SK-N-SH (cell line): Measurements from ENCODE around the gene ZNF311. TPM values are rescaled to one million over a fixed set of nuclear protein-coding genes. Genes with fewer than 3 reads are reported as not detected.

Experiments used
- CTCF ChIA-PET: fragments of 300-600, 350-600 bp; formaldehyde crosslinking; extraction: SDS; loops from one replicate; lab custom pipeline; 2021; lab: Yijun Ruan, JAX
- POLR2A ChIA-PET: fragments of 350-600 bp; sonication (Branson Sonifier 250); formaldehyde crosslinking; extraction: SDS; loops from one replicate; lab custom pipeline; 2020; ENCODE audit warnings: antibody characterized with exemption, inconsistent platforms; lab: Yijun Ruan, JAX
- DNase-seq: peaks from one replicate; pipeline ENCODE4 v3.0.0; 2012
- H2AFZ ChIP-seq: fragments of 200-600 bp; sonication (generic); 2 replicates; pipeline ENCODE4 v1.8.1; 2016; ENCODE audit warnings: antibody characterized with exemption, mild to moderate bottlenecking, low read depth
- H3F3A ChIP-seq: fragments of 200-600 bp; sonication (generic); replicated peaks from 2 replicates; pipeline ENCODE3; 2016; ENCODE audit warnings: antibody characterized with exemption, mild to moderate bottlenecking; ENCODE audit not compliant: insufficient read depth
- H3K27ac ChIP-seq, 2 experiments: fragments of 200-500 bp in 1 of 2; fragments of 200-600 bp in 1 of 2; sonication (Bioruptor generic) in 1 of 2; sonication (generic), shearing (Covaris generic) in 1 of 2; 2 replicates each; pipeline versions ENCODE4 v1.5.1 to v1.6.1; 2014 to 2016; ENCODE audit warnings: low read depth in 2 of 2, inconsistent platforms in 1 of 2, low read length in 1 of 2, mild to moderate bottlenecking in 1 of 2, mixed read lengths in 1 of 2
- H3K27me3 ChIP-seq: fragments of 200-600 bp; sonication (generic), shearing (Covaris generic); 2 replicates; pipeline ENCODE4 v1.6.1; 2016; ENCODE audit warnings: mixed run types; ENCODE audit not compliant: insufficient read depth
- H3K36me3 ChIP-seq, 2 experiments: fragments of 200-500 bp in 1 of 2; fragments of 200-600 bp in 1 of 2; sonication (Bioruptor generic) in 1 of 2; sonication (generic) in 1 of 2; replicated peaks in 1 of 2; 2 replicates each; pipeline versions ENCODE3 to v1.5.1; 2014 to 2016; ENCODE audit warnings: low read length in 1 of 2, mild to moderate bottlenecking in 1 of 2; ENCODE audit not compliant: insufficient read depth in 2 of 2, control insufficient read depth in 1 of 2
- H3K4me1 ChIP-seq, 2 experiments: fragments of 200-500 bp in 1 of 2; fragments of 200-600 bp in 1 of 2; sonication (Bioruptor generic) in 1 of 2; sonication (generic), shearing (Covaris generic) in 1 of 2; 2 replicates each; pipeline versions ENCODE4 v1.5.1 to v1.6.1; 2014 to 2016; ENCODE audit warnings: low read depth in 1 of 2, low read length in 1 of 2, mixed run types in 1 of 2; ENCODE audit not compliant: insufficient read depth in 2 of 2, control insufficient read depth in 1 of 2
- H3K4me2 ChIP-seq: fragments of 200-600 bp; sonication (generic), shearing (Covaris generic); 2 replicates; pipeline ENCODE4 v1.6.1; 2017; ENCODE audit warnings: mixed run types
- H3K4me3 ChIP-seq, 2 experiments: fragments of 200-500 bp in 1 of 2; fragments of 200-600 bp in 1 of 2; sonication (Bioruptor generic) in 1 of 2; sonication (generic), shearing (Covaris generic) in 1 of 2; 2 replicates each; pipeline versions ENCODE4 v1.5.1 to v1.8.1; 2014 to 2016; ENCODE audit warnings: low read depth in 2 of 2, inconsistent platforms in 1 of 2, low read length in 1 of 2, mild to moderate bottlenecking in 1 of 2, mixed read lengths in 1 of 2, moderate library complexity in 1 of 2
- H3K79me2 ChIP-seq: fragments of 200-600 bp; sonication (generic); 2 replicates; pipeline ENCODE4 v1.8.1; 2017; ENCODE audit warnings: mild to moderate bottlenecking; ENCODE audit not compliant: insufficient read depth
- H3K9ac ChIP-seq: fragments of 200-600 bp; sonication (generic); 2 replicates; pipeline ENCODE4 v1.6.1; 2017; ENCODE audit warnings: mixed run types
- H3K9me2 ChIP-seq: fragments of 200-600 bp; sonication (generic); 2 replicates; pipeline ENCODE4 v1.6.1; 2017; ENCODE audit warnings: mixed run types
- H3K9me3 ChIP-seq: fragments of 200-600 bp; sonication (generic); 2 replicates; pipeline ENCODE4 v1.6.1; 2017; ENCODE audit warnings: mixed run types, mild to moderate bottlenecking, moderate library complexity
- H4K20me1 ChIP-seq: fragments of 200-600 bp; sonication (generic); 2 replicates; pipeline ENCODE4 v1.6.1; 2017; ENCODE audit warnings: mild to moderate bottlenecking, mixed run types; ENCODE audit not compliant: insufficient read depth
- EZH2phosphoT487 ChIP-seq: fragments of 200-600 bp; sonication (generic); IDR thresholded peaks from 2 replicates; pipeline ENCODE4 v1.6.1; 2017; ENCODE audit warnings: low read depth, mixed run types, mild to moderate bottlenecking, antibody characterized with exemption, moderate library complexity, borderline replicate concordance
- FOXM1 ChIP-seq: IDR thresholded peaks from 2 replicates; pipeline ENCODE4 v1.4.0; 2012; ENCODE audit warnings: low read depth, mild to moderate bottlenecking
- GATA2 ChIP-seq: sonication (generic); formaldehyde crosslinking; IDR thresholded peaks from 2 replicates; pipeline ENCODE4 v1.5.0; 2020; ENCODE audit warnings: mild to moderate bottlenecking, missing genetic modification reagents
- JUND ChIP-seq: IDR thresholded peaks from 2 replicates; pipeline ENCODE4 v1.4.0; 2012
- MEF2A ChIP-seq: IDR thresholded peaks from 2 replicates; pipeline ENCODE4 v1.4.0; 2012; ENCODE audit warnings: low read depth, borderline replicate concordance
- NFIC ChIP-seq: IDR thresholded peaks from 2 replicates; pipeline ENCODE4 v1.4.0; 2012; ENCODE audit warnings: borderline replicate concordance
- POLR2AphosphoS5 ChIP-seq: IDR thresholded peaks from 2 replicates; pipeline ENCODE4 v1.6.1; 2012; ENCODE audit warnings: low read depth, low read length
- RAD21 ChIP-seq: IDR thresholded peaks from 2 replicates; pipeline ENCODE4 v1.6.1; 2012; ENCODE audit warnings: mild to moderate bottlenecking, low read length
- RCOR1 ChIP-seq: fragments of 150-350 bp; IDR thresholded peaks from 2 replicates; pipeline ENCODE4 v1.6.1; 2017; ENCODE audit warnings: antibody characterized with exemption, low read length
- RXRA ChIP-seq: IDR thresholded peaks from 2 replicates; pipeline ENCODE4 v1.4.0; 2012; ENCODE audit warnings: low read depth, mild to moderate bottlenecking, borderline replicate concordance
- SIN3A ChIP-seq: IDR thresholded peaks from 2 replicates; pipeline ENCODE4 v1.6.1; 2012; ENCODE audit warnings: low read depth, mild to moderate bottlenecking, low read length, moderate library complexity, borderline replicate concordance
- TEAD4 ChIP-seq: IDR thresholded peaks from 2 replicates; pipeline ENCODE4 v1.4.0; 2012; ENCODE audit warnings: mild to moderate bottlenecking, borderline replicate concordance; ENCODE audit not compliant: insufficient read depth
- WGBS: methylation state at CpG from one replicate; pipeline ENCODE4 v1.1.6; 2017; ENCODE audit warnings: low lambda C conversion rate; 5-methylcytosine and 5-hydroxymethylcytosine counted together
- polyA plus RNA-seq, 3 experiments: library from polyadenylated mRNA; depleted of rRNA; stranded (reverse); fragments of >200 nt; gene quantifications; 2 replicates each; pipeline ENCODE4 v1.2.3, GENCODE V29; 2012
- TF ChIP-seq, protein P1 (sequence below): IDR thresholded peaks from 2 replicates; pipeline ENCODE4 v1.6.1; 2012; ENCODE audit warnings: mild to moderate bottlenecking, low read depth, low read length, moderate library complexity
- TF ChIP-seq, protein P2 (sequence below): fragments of 150-350 bp; IDR thresholded peaks from 2 replicates; pipeline ENCODE4 v1.6.1; 2016; ENCODE audit warnings: mild to moderate bottlenecking, low read depth, low read length

Gene ZNF311
- polyA plus RNA-seq, 1 of the 3 experiments (the other 2 are of a cell fraction), result 0.16 TPM

- Histone ChIP-seq H3K9ac (no peak overlapping the region), H3K4me2 (no peak overlapping the region), H3K4me1 (peaks cover 0 to 5% of the 10 kb centered on the region in 2 experiments; a peak in 1 of 4 replicates), H3K79me2 (no peaks in the 10 kb centered on the region), H2AFZ (no peak overlapping the region), H3K9me3 (no peaks in the 10 kb centered on the region), H3K27me3 (no peaks in the 10 kb centered on the region), H3K36me3 (no peaks in the 10 kb centered on the region), H3K4me3 (no peak overlapping the region), H4K20me1 (no peaks in the 10 kb centered on the region), H3K9me2 (no peaks in the 10 kb centered on the region), H3F3A (peaks cover 23% of the 10 kb centered on the region), H3K27ac (no peak overlapping the region)
- DNase-seq, result no peak
- ChIA-PET POLR2A (no interaction called here), CTCF (no interaction called here)
- WGBS, result 95% methylated on average over 2 of the region's 2 CpGs
- TF ChIP-seq MEF2A (no peak), SIN3A (no peak), RAD21 (no peak), RXRA (no peak), JUND (no peak), FOXM1 (no peak), NFIC (no peak), POLR2AphosphoS5 (no peak), GATA2 (CRISPR knock-in tag) (no peak), EZH2phosphoT487 (no peak), TEAD4 (no peak)
- TF ChIP-seq, protein P1, sequence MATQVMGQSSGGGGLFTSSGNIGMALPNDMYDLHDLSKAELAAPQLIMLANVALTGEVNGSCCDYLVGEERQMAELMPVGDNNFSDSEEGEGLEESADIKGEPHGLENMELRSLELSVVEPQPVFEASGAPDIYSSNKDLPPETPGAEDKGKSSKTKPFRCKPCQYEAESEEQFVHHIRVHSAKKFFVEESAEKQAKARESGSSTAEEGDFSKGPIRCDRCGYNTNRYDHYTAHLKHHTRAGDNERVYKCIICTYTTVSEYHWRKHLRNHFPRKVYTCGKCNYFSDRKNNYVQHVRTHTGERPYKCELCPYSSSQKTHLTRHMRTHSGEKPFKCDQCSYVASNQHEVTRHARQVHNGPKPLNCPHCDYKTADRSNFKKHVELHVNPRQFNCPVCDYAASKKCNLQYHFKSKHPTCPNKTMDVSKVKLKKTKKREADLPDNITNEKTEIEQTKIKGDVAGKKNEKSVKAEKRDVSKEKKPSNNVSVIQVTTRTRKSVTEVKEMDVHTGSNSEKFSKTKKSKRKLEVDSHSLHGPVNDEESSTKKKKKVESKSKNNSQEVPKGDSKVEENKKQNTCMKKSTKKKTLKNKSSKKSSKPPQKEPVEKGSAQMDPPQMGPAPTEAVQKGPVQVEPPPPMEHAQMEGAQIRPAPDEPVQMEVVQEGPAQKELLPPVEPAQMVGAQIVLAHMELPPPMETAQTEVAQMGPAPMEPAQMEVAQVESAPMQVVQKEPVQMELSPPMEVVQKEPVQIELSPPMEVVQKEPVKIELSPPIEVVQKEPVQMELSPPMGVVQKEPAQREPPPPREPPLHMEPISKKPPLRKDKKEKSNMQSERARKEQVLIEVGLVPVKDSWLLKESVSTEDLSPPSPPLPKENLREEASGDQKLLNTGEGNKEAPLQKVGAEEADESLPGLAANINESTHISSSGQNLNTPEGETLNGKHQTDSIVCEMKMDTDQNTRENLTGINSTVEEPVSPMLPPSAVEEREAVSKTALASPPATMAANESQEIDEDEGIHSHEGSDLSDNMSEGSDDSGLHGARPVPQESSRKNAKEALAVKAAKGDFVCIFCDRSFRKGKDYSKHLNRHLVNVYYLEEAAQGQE, result no peak
- TF ChIP-seq, protein P2, sequence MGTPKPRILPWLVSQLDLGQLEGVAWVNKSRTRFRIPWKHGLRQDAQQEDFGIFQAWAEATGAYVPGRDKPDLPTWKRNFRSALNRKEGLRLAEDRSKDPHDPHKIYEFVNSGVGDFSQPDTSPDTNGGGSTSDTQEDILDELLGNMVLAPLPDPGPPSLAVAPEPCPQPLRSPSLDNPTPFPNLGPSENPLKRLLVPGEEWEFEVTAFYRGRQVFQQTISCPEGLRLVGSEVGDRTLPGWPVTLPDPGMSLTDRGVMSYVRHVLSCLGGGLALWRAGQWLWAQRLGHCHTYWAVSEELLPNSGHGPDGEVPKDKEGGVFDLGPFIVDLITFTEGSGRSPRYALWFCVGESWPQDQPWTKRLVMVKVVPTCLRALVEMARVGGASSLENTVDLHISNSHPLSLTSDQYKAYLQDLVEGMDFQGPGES, result no peak
Measured at GRCh38 chr6:28979679-28980078, 25.4 kb downstream of the ZNF311 start.

GRCh38 chr6:28978959-28979561, 26.1 kb downstream of the ZNF311 start:
- Histone ChIP-seq H2AFZ (no peak overlapping the region), H3K36me3 (no peaks in the 10 kb centered on the region), H3K79me2 (no peaks in the 10 kb centered on the region), H3K27ac (no peak overlapping the region), H3F3A (peaks cover 22% of the 10 kb centered on the region), H3K4me1 (peaks cover 0 to 5% of the 10 kb centered on the region in 2 experiments; a peak in 1 of 4 replicates), H3K9ac (no peak overlapping the region), H4K20me1 (no peaks in the 10 kb centered on the region), H3K9me2 (no peaks in the 10 kb centered on the region), H3K4me2 (no peak overlapping the region), H3K27me3 (no peaks in the 10 kb centered on the region), H3K9me3 (no peaks in the 10 kb centered on the region), H3K4me3 (no peak overlapping the region)
- DNase-seq, result no peak
- CTCF ChIA-PET, result no interaction called here
- POLR2A ChIA-PET, result no interaction called here
- WGBS, result 69% methylated on average over 5 of the region's 5 CpGs
- TF ChIP-seq RCOR1, result no peak
